ENCODE measurements around the gene ZNF367. TPM values are rescaled to one million over a fixed set of nuclear protein-coding genes. Genes with fewer than 3 reads are reported as not detected.

ZNF367 gene
- total RNA-seq (1 to 10 TPM; 4.7 to 6.9 TPM), total RNA-seq (9.3 to 12.5 reads per million in 2 donors)

DNA sequence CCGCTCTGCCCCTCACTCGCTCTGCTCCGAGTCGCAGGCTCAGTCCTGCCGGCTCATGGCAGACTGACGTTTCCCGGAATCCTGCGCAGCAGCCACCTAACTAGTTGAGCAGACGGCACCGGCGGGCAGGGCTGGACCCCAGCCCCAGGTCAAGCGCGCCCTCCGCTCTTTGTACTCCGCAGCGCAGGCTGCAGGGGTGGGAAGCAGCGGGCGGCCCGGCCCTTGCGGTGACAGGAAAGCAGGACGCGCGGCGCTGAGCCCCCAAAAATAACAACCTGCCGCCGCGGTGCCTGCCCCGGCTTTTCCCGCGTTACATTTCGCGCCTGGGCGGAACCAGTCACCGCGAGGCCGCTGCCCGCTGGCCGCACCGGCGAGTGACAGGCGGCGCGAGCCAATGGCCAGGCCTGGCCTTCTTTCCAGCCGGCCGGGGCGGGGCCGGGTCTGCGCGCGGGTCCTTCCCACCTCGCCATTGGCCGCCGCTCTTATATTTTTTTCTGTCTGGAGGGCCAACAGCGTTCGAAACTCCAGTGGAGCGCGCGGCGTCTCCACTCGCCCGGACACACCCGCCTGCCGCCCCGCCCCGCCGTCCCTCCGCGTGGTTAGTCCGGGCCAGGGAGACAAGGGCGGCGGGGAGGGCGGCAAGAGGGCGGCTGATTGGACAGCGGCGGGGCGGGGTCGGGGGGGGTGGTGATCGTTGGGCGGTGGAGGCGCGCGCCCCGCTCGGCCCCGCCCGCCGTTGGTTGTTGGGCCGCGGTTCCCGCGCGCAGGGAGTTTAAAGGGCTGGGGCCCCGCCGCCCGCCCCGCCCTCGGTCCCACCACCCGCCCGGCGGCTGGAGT lies at the start of gene ZNF367:
Gene ZNF367, minus strand, starts transcription at position 288 of the 837 bp plus-strand sequence. CDS start 338 bp downstream, outside the sequence.
- Mint-ChIP-seq H3K27ac (peak within 1 kb of the TSS; percentile 90), H3K4me3 (peak within 1 kb of the TSS; percentile 89)
- DNase-seq = peak; percentile 80 to 92 (median 89)

DNA sequence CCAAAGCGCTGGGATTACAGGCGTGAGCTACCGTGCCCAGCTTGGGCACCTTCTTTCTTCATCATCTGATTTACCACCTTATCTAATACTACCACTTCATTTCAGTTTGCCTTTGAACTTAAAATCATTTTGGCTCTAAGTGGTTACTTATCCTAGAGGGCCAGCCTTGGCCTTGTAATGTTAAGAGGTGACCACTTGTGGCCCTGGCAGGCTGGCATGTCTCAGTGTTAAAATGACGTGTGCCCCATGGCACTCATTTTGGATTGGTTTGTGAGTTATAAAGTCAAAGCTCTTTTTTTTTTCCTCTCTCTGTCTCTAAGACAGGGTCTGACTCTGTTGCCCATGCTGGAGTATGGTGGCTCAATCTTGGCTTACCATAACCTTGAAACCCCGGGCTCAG lies 49.6 kb upstream of the ZNF367 start:
- Mint-ChIP-seq H3K4me1 (peaks cover 2% of the 10 kb centered on the region), H3K4me3 (no peak overlapping the region), H3K27me3 (no peaks in the 10 kb centered on the region), H3K36me3 (ENCODE audit: low read depth) (no peaks in the 10 kb centered on the region), H3K27ac (no peak overlapping the region)
- H3K9me3 ChIP-seq (ENCODE audit: control insufficient read depth, low read length, poor library complexity, severe bottlenecking) = no peaks in the 10 kb centered on the region
- ATAC-seq (no peak), DNase-seq (no peak)

More for the DNA sequence above, at the start of gene ZNF367:
- no peaks in the 10 kb centered on the region for H3K27me3 Mint-ChIP-seq
- H3K9me3 ChIP-seq (ENCODE audit: control insufficient read depth, low read length, poor library complexity, severe bottlenecking) = no peaks in the 10 kb centered on the region
- ATAC-seq = peak; percentile 78
- peaks cover 23% of the 10 kb centered on the region for H3K4me1 Mint-ChIP-seq
- no peaks in the 10 kb centered on the region for H3K36me3 Mint-ChIP-seq (ENCODE audit: low read depth)

DNA sequence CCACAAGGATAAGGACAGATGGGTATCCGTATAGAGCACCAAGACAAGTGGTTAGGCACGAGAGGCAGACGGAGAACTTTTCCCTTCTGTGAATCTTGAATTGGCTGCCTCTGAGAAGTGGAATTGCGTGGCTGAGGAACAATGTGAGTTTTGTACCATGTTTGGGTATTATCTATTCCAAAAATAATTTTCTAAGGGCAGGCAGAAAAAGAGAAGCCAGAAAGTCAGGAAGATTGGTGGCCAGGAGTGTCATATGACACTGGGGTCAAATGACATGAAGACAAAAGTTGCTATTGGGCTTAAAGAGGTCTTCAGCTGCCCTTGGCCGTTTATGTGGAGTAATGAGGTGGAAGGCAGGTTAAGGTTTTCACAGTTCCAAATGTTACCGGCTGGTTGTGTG lies 46.3 kb upstream of the ZNF367 start:
- no peak for DNase-seq
- H3K36me3 Mint-ChIP-seq (ENCODE audit: low read depth) = peaks cover 2% of the 10 kb centered on the region
- H3K4me3 Mint-ChIP-seq = no peak overlapping the region
- H3K27me3 Mint-ChIP-seq = no peaks in the 10 kb centered on the region
- peaks cover 2% of the 10 kb centered on the region for H3K4me1 Mint-ChIP-seq
- no peaks in the 10 kb centered on the region for H3K9me3 ChIP-seq (ENCODE audit: control insufficient read depth, low read length, poor library complexity, severe bottlenecking)
- ATAC-seq = no peak
- peak overlapping the region; percentile 11 for H3K27ac Mint-ChIP-seq

DNA sequence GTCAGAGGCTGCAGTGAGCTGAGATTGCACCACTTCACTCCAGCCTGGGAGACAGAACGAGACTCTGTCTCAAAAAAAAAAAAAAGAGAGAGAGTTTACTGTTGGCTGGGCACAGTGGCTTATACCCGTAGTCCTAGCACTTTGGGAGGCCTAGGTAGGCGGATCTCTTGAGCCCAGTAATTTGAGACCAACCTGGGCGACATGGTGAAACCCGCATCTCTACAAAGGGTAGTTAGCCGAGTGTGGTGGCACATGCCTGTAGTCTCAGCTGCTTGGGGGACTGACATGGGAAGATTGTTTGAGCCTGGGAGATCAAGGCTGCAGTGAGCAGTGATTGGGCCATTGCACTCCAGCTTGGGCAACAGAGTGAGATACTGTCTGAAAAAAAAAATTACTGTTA lies 44.4 kb upstream of the ZNF367 start:
- Mint-ChIP-seq H3K4me1 (peaks cover 7% of the 10 kb centered on the region), H3K27me3 (no peaks in the 10 kb centered on the region), H3K27ac (no peak overlapping the region), H3K36me3 (ENCODE audit: low read depth) (peaks cover 6% of the 10 kb centered on the region), H3K4me3 (no peak overlapping the region)
- DNase-seq = no peak
- ATAC-seq = no peak
- H3K9me3 ChIP-seq (ENCODE audit: control insufficient read depth, low read length, poor library complexity, severe bottlenecking) = no peaks in the 10 kb centered on the region

DNA sequence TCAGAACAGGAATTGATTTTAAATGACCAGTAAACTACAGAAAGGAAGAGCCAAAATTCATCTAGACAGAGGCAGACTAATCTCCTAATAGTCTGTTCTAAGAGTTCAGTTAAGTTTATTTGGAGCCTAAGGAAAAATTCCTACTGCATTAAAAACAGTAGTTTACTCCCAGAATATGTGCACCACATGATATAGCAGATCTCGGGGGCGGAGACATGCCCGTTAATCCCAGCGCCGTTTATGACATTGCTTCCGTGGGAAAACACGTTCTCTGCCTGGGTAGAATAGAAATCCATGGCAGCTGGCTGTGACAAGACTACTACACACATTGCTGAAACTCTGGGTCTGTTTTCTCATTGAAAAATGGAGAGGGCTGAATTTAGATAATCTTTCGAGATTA lies 43.2 kb upstream of the ZNF367 start:
- H3K9me3 ChIP-seq (ENCODE audit: control insufficient read depth, low read length, poor library complexity, severe bottlenecking) = no peaks in the 10 kb centered on the region
- H3K4me1 Mint-ChIP-seq = peaks cover 7% of the 10 kb centered on the region
- no peak for DNase-seq
- no peak overlapping the region for H3K4me3 Mint-ChIP-seq
- no peaks in the 10 kb centered on the region for H3K27me3 Mint-ChIP-seq
- ATAC-seq = no peak
- no peak overlapping the region for H3K27ac Mint-ChIP-seq
- H3K36me3 Mint-ChIP-seq (ENCODE audit: low read depth) = peaks cover 6% of the 10 kb centered on the region

DNA sequence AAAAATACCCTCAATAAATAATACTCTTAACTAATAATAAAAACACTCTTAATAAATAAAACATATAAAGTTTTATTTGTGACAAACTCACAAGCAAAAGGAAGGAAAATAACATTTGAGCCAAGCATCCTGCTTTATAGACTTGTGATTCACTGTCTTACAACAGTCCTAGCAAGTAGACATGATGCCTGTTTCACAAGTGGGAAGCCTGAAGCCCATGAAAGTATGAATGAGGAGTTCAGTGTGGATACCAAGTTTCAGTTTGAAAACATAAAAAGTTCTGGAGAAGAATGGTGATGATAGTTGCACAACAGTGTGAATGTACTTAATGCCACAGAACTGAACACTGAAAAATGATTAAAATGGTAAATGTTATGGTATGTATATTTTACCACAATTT lies 42.7 kb upstream of the ZNF367 start:
- no peaks in the 10 kb centered on the region for H3K9me3 ChIP-seq (ENCODE audit: control insufficient read depth, low read length, poor library complexity, severe bottlenecking)
- H3K27ac Mint-ChIP-seq = no peak overlapping the region
- no peak overlapping the region for H3K4me3 Mint-ChIP-seq
- DNase-seq (no peak), ATAC-seq (no peak)
- no peaks in the 10 kb centered on the region for H3K27me3 Mint-ChIP-seq
- H3K36me3 Mint-ChIP-seq (ENCODE audit: low read depth) = peaks cover 6% of the 10 kb centered on the region
- peaks cover 7% of the 10 kb centered on the region for H3K4me1 Mint-ChIP-seq

DNA sequence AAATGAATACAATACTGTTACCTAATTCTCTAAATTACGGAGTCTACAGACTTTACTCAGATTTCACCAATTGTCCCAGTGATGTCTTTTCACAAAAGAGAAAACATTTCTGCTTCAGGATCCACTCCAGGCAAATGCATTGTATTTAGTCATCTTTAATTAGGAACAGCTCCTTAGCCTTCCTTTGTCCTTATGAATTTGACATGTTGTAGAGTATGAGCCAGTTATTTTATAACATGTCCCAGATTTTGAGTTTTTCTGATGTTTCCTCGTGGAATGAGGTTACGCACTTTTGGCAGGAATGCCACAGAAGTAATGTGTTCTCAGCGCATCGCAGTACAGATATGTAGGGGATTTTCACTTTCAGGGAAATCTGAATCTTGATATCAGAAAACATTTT lies 42.3 kb upstream of the ZNF367 start:
- H3K9me3 ChIP-seq (ENCODE audit: control insufficient read depth, low read length, poor library complexity, severe bottlenecking) = no peaks in the 10 kb centered on the region
- ATAC-seq (no peak), DNase-seq (no peak)
- H3K27ac Mint-ChIP-seq = no peak overlapping the region
- H3K4me1 Mint-ChIP-seq = peaks cover 7% of the 10 kb centered on the region
- H3K36me3 Mint-ChIP-seq (ENCODE audit: low read depth) = peaks cover 6% of the 10 kb centered on the region
- H3K4me3 Mint-ChIP-seq = no peak overlapping the region
- no peaks in the 10 kb centered on the region for H3K27me3 Mint-ChIP-seq

DNA sequence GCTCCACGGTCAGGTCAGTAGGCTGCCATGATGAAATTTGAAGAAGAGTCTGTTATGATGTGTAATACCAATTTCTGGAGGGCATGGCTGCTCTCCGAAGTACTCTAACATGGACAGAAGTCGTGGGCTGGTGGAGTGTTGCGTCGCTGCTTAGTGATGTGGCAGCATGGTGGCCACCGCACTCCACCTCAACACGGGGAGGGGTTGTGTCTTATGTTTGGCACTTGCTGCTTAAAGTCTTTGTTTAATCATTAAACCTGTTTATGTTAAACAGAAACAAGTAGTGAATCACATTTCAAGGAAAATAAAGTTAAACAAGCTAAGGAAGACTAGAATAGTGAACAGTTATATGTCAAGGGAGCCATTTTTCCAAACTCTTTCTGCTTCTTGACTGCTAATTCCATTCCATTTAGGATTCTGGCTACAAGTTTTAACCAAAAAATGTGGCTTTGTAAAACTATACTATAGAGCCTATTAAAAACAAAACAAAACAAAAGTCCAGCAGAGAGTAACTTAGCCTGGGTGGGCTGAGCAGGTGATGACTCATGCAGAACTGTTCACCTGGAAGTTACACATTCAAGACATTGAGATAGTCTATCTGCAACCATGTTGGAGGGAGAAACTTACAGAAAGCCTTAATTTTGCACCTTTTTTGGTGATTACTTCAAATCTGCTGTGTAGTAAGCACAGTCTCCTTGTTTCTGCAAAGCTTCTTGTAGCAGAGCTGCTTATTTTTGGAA lies 41.3 kb upstream of the ZNF367 start:
- DNase-seq = no peak
- Mint-ChIP-seq H3K4me3 (no peak overlapping the region), H3K27ac (no peak overlapping the region), H3K4me1 (peaks cover 6% of the 10 kb centered on the region), H3K27me3 (no peaks in the 10 kb centered on the region), H3K36me3 (ENCODE audit: low read depth) (peaks cover 6% of the 10 kb centered on the region)
- no peaks in the 10 kb centered on the region for H3K9me3 ChIP-seq (ENCODE audit: control insufficient read depth, low read length, poor library complexity, severe bottlenecking)
- no peak for ATAC-seq

DNA sequence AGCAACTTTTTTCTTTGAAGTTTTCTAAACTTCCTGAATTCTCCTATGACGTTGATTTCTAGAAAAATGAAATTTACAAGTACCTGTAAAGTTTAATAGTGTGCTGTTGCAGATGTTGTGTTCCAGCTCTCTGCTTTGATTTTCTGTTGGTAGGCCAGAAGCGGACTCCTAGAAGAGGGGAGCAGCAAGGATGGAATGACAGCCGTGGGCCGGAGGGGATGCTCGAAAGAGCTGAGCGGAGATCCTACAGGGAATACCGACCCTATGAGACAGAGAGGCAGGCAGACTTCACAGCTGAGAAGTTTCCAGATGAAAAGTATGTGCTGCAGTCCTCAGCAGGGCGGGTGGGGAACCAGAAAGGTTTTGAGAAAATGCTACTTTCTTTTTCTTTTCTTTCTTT lies 40.1 kb upstream of the ZNF367 start:
- H3K4me1 Mint-ChIP-seq = peaks cover 11% of the 10 kb centered on the region
- ATAC-seq = no peak
- no peak overlapping the region for H3K27ac Mint-ChIP-seq

DNA sequence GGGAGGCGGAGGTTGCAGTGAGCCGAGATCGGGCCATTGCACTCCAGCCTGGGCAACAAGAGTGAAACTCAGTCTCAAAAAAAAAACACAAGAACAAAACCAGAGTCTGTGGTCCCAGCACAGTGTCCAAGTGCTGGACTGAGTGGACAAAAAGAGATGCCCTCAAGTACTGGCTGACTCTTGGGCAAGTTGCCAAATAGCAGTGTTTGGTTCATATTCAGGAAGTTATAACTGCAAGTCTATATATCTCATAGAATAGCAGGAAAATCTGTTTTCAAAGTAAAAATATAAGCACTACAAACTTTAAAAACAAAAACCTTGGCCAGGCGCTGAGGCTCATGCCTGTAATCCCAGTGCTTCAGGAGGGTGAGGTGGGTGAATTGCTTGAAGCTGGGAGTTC lies 39.1 kb upstream of the ZNF367 start:
- H3K36me3 Mint-ChIP-seq (ENCODE audit: low read depth) = peaks cover 6% of the 10 kb centered on the region
- ATAC-seq (no peak), DNase-seq (no peak)
- H3K4me1 Mint-ChIP-seq = peaks cover 13% of the 10 kb centered on the region
- H3K9me3 ChIP-seq (ENCODE audit: control insufficient read depth, low read length, poor library complexity, severe bottlenecking) = no peaks in the 10 kb centered on the region
- no peak overlapping the region for H3K27ac Mint-ChIP-seq
- no peak overlapping the region for H3K4me3 Mint-ChIP-seq
- H3K27me3 Mint-ChIP-seq = no peaks in the 10 kb centered on the region

More for the DNA sequence above, 40.1 kb upstream of the ZNF367 start:
- Mint-ChIP-seq H3K36me3 (ENCODE audit: low read depth) (peaks cover 6% of the 10 kb centered on the region), H3K4me3 (no peak overlapping the region), H3K27me3 (no peaks in the 10 kb centered on the region)
- no peak for DNase-seq
- no peaks in the 10 kb centered on the region for H3K9me3 ChIP-seq (ENCODE audit: control insufficient read depth, low read length, poor library complexity, severe bottlenecking)

DNA sequence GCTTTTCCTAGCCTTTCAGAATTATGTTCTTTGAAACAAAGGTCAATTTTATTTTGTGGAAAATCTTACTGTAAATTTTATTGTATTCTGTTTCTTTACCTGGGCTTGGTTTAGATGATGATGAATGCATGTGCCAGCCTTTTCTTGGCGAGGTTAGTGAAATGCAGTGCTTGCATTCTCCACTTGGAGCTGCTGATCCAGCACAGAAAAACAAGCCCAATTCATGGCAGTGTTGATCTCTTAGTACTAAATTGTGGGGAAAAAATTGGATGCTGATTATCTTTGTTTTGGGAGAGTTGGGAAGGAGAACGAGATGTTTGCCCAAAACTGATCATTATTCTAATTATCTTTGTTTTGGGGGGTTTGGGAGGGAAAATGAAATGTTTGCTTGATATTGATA lies 35.5 kb upstream of the ZNF367 start:
- no peaks in the 10 kb centered on the region for H3K9me3 ChIP-seq (ENCODE audit: control insufficient read depth, low read length, poor library complexity, severe bottlenecking)
- Mint-ChIP-seq H3K36me3 (ENCODE audit: low read depth) (peaks cover 4% of the 10 kb centered on the region), H3K27me3 (peaks cover 4% of the 10 kb centered on the region), H3K27ac (peak overlapping the region; percentile 47), H3K4me1 (peaks cover 21% of the 10 kb centered on the region), H3K4me3 (no peak overlapping the region)
- ATAC-seq (no peak), DNase-seq (no peak)

DNA sequence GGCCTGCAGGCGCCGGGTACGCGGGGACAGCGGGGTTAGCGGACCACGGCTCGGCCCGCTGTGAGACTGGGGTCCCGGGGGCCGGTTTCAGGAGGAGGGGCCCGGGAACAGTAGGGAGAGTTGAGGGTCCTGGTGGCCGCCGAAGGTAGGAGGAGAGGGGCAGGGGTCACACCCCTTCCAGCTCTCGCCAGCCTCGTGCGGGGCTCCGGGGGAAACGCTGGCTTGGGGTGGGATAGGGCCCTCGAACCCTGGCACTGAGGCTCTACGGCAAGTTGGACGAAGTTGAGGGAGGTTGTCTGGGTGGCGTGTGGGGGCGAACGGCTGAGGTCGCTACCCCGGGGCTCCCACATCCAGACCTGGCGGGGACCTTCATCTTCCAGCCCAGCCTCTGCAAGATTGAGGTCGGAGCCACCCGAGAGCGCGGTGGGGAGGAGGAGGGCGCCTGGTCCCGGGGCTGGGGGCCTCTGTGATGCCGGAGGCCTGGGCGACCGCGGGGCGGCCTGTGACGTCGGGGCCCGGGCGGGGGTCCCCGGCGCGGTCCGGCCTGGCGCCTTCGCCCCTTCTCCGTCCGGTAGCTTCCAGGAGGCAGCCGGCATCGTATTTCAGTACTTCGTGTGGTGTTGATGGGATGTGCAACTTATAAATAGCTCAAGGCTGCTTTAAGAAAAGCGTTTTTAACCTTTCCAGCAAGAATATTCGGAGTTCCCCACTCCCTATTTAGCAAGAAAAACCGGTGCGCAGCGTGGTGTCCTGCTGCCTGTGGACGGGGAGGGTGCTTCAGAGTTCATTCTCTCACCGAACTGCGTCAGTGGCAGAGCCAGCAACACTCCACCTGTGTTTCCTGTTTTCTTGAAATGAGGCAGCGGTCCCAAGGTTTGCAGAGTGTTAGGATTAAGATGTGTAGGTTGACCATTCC lies 32.7 kb upstream of the ZNF367 start:
- Mint-ChIP-seq H3K36me3 (ENCODE audit: low read depth) (peaks cover 4% of the 10 kb centered on the region), H3K4me3 (peak overlapping the region; percentile 94)

More for the DNA sequence above, 32.7 kb upstream of the ZNF367 start:
- H3K4me1 Mint-ChIP-seq = peaks cover 20% of the 10 kb centered on the region
- H3K9me3 ChIP-seq (ENCODE audit: control insufficient read depth, low read length, poor library complexity, severe bottlenecking) = no peaks in the 10 kb centered on the region
- peak; percentile 16 to 39 (median 22) for DNase-seq
- peak overlapping the region; percentile 88 for H3K27ac Mint-ChIP-seq
- H3K27me3 Mint-ChIP-seq = peaks cover 4% of the 10 kb centered on the region
- ATAC-seq = peak; percentile 38
